Activated CD4-positive, alpha-beta memory T cell treated with anti-CD3 and anti-CD28 coated beads for 36 hours (primary cell): Measurements from ENCODE around the gene ZNF608. TPM values are rescaled to one million over a fixed set of nuclear protein-coding genes. Genes with fewer than 3 reads are reported as not detected.

Experiments
- CTCF ChIA-PET: fragments of 350-600 bp; sonication (Branson Sonifier 250); formaldehyde crosslinking; loops from one replicate; lab custom pipeline; 2021; ENCODE audit warnings: antibody characterized with exemption, inconsistent platforms; lab: Charles Lee
- POLR2A ChIA-PET: fragments of 350-600 bp; sonication (Branson Sonifier 250); formaldehyde crosslinking; loops from one replicate; lab custom pipeline; 2021; ENCODE audit warnings: antibody characterized with exemption; lab: Charles Lee
- DNase-seq: peaks from one replicate; pipeline ENCODE4 v3.0.0-alpha.2; 2020
- H3K27ac Mint-ChIP-seq: one replicate; pipeline ENCODE4 v1.8.0; 2021; ENCODE audit warnings: mixed read lengths
- H3K27me3 Mint-ChIP-seq: one replicate; pipeline ENCODE4 v1.8.0; 2021; ENCODE audit warnings: mixed read lengths
- H3K36me3 Mint-ChIP-seq: one replicate; pipeline ENCODE4 v1.8.0; 2021; ENCODE audit warnings: mixed read lengths
- H3K4me1 Mint-ChIP-seq: one replicate; pipeline ENCODE4 v1.8.0; 2021; ENCODE audit warnings: low read depth, mixed read lengths
- H3K4me3 Mint-ChIP-seq: one replicate; pipeline ENCODE4 v1.8.0; 2021; ENCODE audit warnings: mild to moderate bottlenecking, mixed read lengths
- H3K9me3 Mint-ChIP-seq: one replicate; pipeline ENCODE4 v1.8.0; 2021; ENCODE audit warnings: mixed read lengths
- intact Hi-C: fragments of 100-400 bp; cut with micrococcal nuclease; formaldehyde crosslinking; loops from one replicate; pipeline ENCODE4 v1.15.1; 2023
- total RNA-seq, 2 experiments: library from RNA; stranded (reverse); gene quantifications; one replicate each; pipeline ENCODE4 v1.2.3, GENCODE V29; 2021

The ZNF608 gene
- total RNA-seq, 2 experiments from 2014 or later = not detected

DNA sequence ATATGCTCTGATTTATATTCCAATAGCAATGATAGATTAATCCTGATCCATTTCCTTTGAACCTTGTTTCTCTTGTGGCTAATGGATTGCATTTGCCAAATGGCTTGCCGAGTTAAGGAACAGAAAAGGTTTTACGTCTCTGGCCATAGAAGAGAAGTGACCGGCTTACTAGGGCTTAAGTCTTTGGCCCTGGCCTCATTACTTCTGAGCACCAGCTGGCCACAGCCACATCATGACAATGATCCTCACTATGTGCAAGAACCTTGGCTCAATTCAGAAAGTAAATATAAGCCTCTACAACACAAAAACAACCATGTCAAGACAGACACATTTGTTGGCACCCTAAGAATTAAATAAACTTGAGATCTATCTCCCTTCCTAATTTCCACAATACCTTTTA is 46.1 kb downstream of the ZNF608 start:
- no peaks in the 10 kb centered on the region for H3K27me3 Mint-ChIP-seq
- H3K4me1 Mint-ChIP-seq = no peaks in the 10 kb centered on the region
- intact Hi-C loops = no loop called here
- DNase-seq = no peak
- H3K9me3 Mint-ChIP-seq = no peaks in the 10 kb centered on the region
- no peak overlapping the region for H3K27ac Mint-ChIP-seq
- no peak overlapping the region for H3K4me3 Mint-ChIP-seq
- no peaks in the 10 kb centered on the region for H3K36me3 Mint-ChIP-seq
- ChIA-PET POLR2A (no interaction called here), CTCF (no interaction called here)

DNA sequence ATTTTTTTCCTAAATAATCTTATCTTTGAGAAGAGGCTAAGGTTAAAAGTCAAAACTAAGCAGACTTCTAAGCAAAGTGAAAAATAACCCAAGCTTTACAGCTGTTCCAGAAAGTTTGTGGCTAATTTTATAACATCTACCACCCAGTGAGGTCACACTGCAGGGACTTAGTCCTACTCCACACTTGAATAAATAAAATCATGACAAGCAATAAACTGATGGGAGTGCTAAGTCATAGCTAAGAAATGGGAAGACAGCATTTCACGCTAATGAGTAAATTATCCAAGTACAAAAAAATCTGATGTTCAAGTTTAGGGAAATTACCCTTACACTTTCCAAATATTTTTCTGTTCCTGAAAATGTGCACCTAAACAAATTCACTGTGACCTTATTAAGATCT is 47.7 kb downstream of the ZNF608 start:
- Mint-ChIP-seq H3K9me3 (no peaks in the 10 kb centered on the region), H3K27ac (no peak overlapping the region), H3K4me1 (no peaks in the 10 kb centered on the region), H3K4me3 (no peak overlapping the region), H3K36me3 (no peaks in the 10 kb centered on the region), H3K27me3 (no peaks in the 10 kb centered on the region)
- POLR2A ChIA-PET = no interaction called here
- intact Hi-C loops = no loop called here
- DNase-seq = no peak
- CTCF ChIA-PET = interaction anchor here (0.9 kb wide), 1 partner anchor 335 kb away, joined by 3 read pairs; no protein-coding TSS in a partner anchor

DNA sequence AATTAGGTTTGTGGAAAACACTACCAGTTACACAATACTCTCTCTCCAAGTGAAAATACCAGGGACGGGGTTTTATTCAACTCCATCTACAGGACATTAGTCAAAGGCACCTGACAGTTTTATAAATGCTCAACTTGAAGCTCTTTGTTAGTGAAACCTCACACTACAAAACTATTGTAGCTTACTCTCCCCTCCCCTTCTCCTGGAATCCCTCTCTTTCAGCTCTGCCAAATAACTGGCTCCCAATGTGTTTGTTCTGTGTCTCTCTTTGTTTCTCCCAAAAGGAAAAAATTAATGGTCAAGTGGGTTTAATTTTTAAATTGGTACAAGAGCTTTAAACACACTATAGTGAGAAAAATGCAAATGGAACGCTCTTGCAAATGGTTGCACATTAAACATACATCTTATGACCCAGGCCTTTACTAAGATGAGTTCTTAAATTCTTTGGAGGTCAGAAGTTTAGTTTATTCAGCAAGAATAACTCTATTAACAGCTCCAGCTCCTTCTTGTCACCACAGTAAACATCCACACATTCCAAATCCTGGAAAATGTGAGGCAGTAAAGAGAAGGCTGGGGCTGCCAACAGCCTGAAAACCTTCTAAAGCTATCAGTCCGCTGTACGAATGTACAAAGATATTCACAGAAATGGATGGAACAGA is 48.4 kb downstream of the ZNF608 start:
- Mint-ChIP-seq H3K27ac (no peak overlapping the region), H3K4me1 (no peaks in the 10 kb centered on the region), H3K36me3 (no peaks in the 10 kb centered on the region), H3K4me3 (no peak overlapping the region), H3K27me3 (no peaks in the 10 kb centered on the region), H3K9me3 (no peaks in the 10 kb centered on the region)
- POLR2A ChIA-PET = no interaction called here
- DNase-seq = no peak
- CTCF ChIA-PET = interaction anchor here (0.9 kb wide), 1 partner anchor 336 kb away, joined by 3 read pairs; no protein-coding TSS in a partner anchor
- intact Hi-C loops = no loop called here

DNA sequence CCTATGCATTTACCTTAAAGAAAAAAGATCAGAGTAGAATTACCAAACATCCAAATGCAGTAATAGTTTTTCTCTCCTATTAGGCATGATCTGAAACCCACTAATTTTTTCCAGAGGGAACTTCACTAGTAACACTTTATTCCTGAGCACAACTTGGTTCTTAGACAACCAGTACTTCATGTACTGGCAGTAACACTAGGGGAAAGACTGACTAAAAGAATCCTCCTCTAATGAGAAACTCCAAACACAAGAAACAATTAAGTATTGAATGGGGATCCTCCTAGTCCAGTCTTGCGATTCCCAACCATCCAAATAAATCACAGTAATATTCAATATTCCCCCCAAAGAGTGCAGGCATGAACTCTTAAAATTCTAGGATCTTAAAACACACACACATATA is 48.9 kb downstream of the ZNF608 start:
- intact Hi-C loops = no loop called here
- H3K4me3 Mint-ChIP-seq = no peak overlapping the region
- H3K27me3 Mint-ChIP-seq = no peaks in the 10 kb centered on the region
- CTCF ChIA-PET = no interaction called here
- no peaks in the 10 kb centered on the region for H3K36me3 Mint-ChIP-seq
- no peak overlapping the region for H3K27ac Mint-ChIP-seq
- DNase-seq = no peak
- POLR2A ChIA-PET = no interaction called here
- no peaks in the 10 kb centered on the region for H3K4me1 Mint-ChIP-seq
- no peaks in the 10 kb centered on the region for H3K9me3 Mint-ChIP-seq

- Mint-ChIP-seq H3K4me1 (no peaks in the 10 kb centered on the region), H3K4me3 (no peak overlapping the region), H3K36me3 (no peaks in the 10 kb centered on the region), H3K9me3 (no peaks in the 10 kb centered on the region), H3K27ac (no peak overlapping the region), H3K27me3 (no peaks in the 10 kb centered on the region)
- intact Hi-C loops = no loop called here
- no peak for DNase-seq
- POLR2A ChIA-PET = no interaction called here
- CTCF ChIA-PET = no interaction called here
These were observed 49.5 kb downstream of the ZNF608 start for GRCh38 chr5:124696898-124697297.
